GM12878 (cell line): ENCODE measurements around the gene DLG2. TPM values are rescaled to one million over a fixed set of nuclear protein-coding genes. Genes with fewer than 3 reads are reported as not detected.

Source experiments
- ATAC-seq: fragments of 200-7000 bp; cut with Tn5 transposase; 3 replicates; pipeline ENCODE4 v1.9.1; 2020; ENCODE audit warnings: mild to moderate bottlenecking, moderate library complexity
- BruUV-seq: library from RNA; stranded (reverse); fragments of 400-500 nt; replicated peaks from 2 replicates; lab custom pipeline; 2021; lab: Mats Ljungman, UMichigan
- CTCF ChIA-PET: fragments of 300-600 bp; sonication (Branson Sonifier 250); formaldehyde crosslinking; extraction: SDS; loops from one replicate; lab custom pipeline; 2021; ENCODE audit warnings: inconsistent platforms; lab: Yijun Ruan, JAX
- POLR2A ChIA-PET: fragments of 350-600 bp; formaldehyde crosslinking; extraction: SDS; loops from one replicate; lab custom pipeline; 2021; ENCODE audit warnings: inconsistent platforms; lab: Charles Lee
- RAD21 ChIA-PET: fragments of 300-600 bp; sonication (Branson Sonifier 250); formaldehyde crosslinking; loops from one replicate; lab custom pipeline; 2023; ENCODE audit warnings: antibody characterized with exemption; ENCODE audit not compliant: unreplicated experiment; lab: Charles Lee
- SMC1A ChIA-PET: fragments of 300-600 bp; sonication (Branson Sonifier 250); formaldehyde crosslinking; loops from one replicate; lab custom pipeline; 2023; ENCODE audit not compliant: unreplicated experiment, uncharacterized antibody; lab: Charles Lee
- DNase-seq: peaks from one replicate; pipeline ENCODE4 v3.0.0-alpha.2; 2011; ENCODE audit warnings: low read depth, low spot score
- FAIRE-seq: peaks from 3 replicates; lab custom pipeline; 2011; peaks lifted over from hg19 to GRCh38; lab: Jason Lieb, UNC
- H2AFZ ChIP-seq: 2 replicates; pipeline ENCODE4 v1.6.0; 2011; ENCODE audit warnings: low read depth, low read length, control low read depth; ENCODE audit not compliant: control insufficient read depth
- H3K27ac ChIP-seq: 2 replicates; pipeline ENCODE4 v1.5.1; 2011; ENCODE audit warnings: control low read depth; ENCODE audit not compliant: control insufficient read depth, insufficient read depth
- H3K27me3 ChIP-seq, 2 experiments: replicated peaks in 1 of 2; 2 replicates each; pipeline versions ENCODE4 v1.6.0 to v1.6.1; 2011; ENCODE audit warnings: low read length in 1 of 2; ENCODE audit not compliant: control insufficient read depth in 2 of 2, insufficient read depth in 2 of 2
- H3K36me3 ChIP-seq, 2 experiments: 2 replicates each; pipeline ENCODE4 v1.5.1; 2011; ENCODE audit warnings: low read length in 1 of 2; ENCODE audit not compliant: control insufficient read depth in 2 of 2, insufficient read depth in 2 of 2
- H3K4me1 ChIP-seq: 2 replicates; pipeline ENCODE4 v1.6.1; 2011; ENCODE audit warnings: mild to moderate bottlenecking, low read length, moderate library complexity, mixed read lengths; ENCODE audit not compliant: control insufficient read depth, insufficient read depth
- H3K4me2 ChIP-seq: 2 replicates; pipeline ENCODE4 v1.6.0; 2011; ENCODE audit warnings: control low read depth; ENCODE audit not compliant: control insufficient read depth, insufficient read depth
- H3K4me3 ChIP-seq: fragments of 200-600 bp; sonication (generic); 2 replicates; pipeline ENCODE4 v1.5.1; 2016
- H3K79me2 ChIP-seq: 2 replicates; pipeline ENCODE4 v1.6.0; 2011; ENCODE audit warnings: low read length; ENCODE audit not compliant: control insufficient read depth, insufficient read depth
- H3K9ac ChIP-seq: 2 replicates; pipeline ENCODE4 v1.8.0; 2011; ENCODE audit warnings: low read length, control low read depth, mixed read lengths; ENCODE audit not compliant: control insufficient read depth, insufficient read depth
- H3K9me3 ChIP-seq: replicated peaks from 3 replicates; pipeline ENCODE4 v1.5.1; 2011; ENCODE audit warnings: mild to moderate bottlenecking, low read length; ENCODE audit not compliant: control insufficient read depth, insufficient read depth
- H4K20me1 ChIP-seq: 2 replicates; pipeline ENCODE4 v1.6.0; 2011; ENCODE audit not compliant: control insufficient read depth, insufficient read depth
- CHD4 ChIP-seq: fragments of 200-600 bp; sonication (generic); IDR thresholded peaks from 2 replicates; pipeline ENCODE4 v1.6.1; 2016; ENCODE audit warnings: mild to moderate bottlenecking
- HDAC6 ChIP-seq: fragments of 200-600 bp; sonication (generic); IDR thresholded peaks from one replicate; pipeline ENCODE4 v1.8.0; 2017; ENCODE audit warnings: antibody characterized with exemption; ENCODE audit not compliant: unreplicated experiment
- MAX ChIP-seq: IDR thresholded peaks from 2 replicates; pipeline ENCODE4 v1.6.1; 2012; ENCODE audit warnings: low read depth, low read length, improper control_type of control experiment
- MTA3 ChIP-seq: IDR thresholded peaks from 2 replicates; pipeline ENCODE4 v1.6.1; 2012; ENCODE audit warnings: low read length, inconsistent platforms, borderline replicate concordance
- NR2C2 ChIP-seq: IDR thresholded peaks from 2 replicates; pipeline ENCODE4 v1.6.1; 2011; ENCODE audit warnings: borderline replicate concordance, low read depth; ENCODE audit not compliant: control insufficient read depth, insufficient read length
- PAX5 ChIP-seq: IDR thresholded peaks from 2 replicates; pipeline ENCODE4 v1.6.1; 2011; ENCODE audit warnings: low read depth, low read length, borderline replicate concordance
- POLR2A ChIP-seq: IDR thresholded peaks from 2 replicates; pipeline ENCODE4 v1.6.1; 2011; ENCODE audit warnings: low read depth, mild to moderate bottlenecking, low read length
- RELA ChIP-seq: fragments of 450-650 bp; IDR thresholded peaks from 2 replicates; pipeline ENCODE4 v1.8.0; 2014; ENCODE audit warnings: borderline replicate concordance; ENCODE audit not compliant: partially characterized antibody
- SMC3 ChIP-seq: IDR thresholded peaks from 2 replicates; pipeline ENCODE4 v1.6.1; 2011; ENCODE audit warnings: low read length, improper control_type of control experiment, borderline replicate concordance
- SRF ChIP-seq, 2 experiments: IDR thresholded peaks; 2 replicates each; pipeline ENCODE4 v1.6.1; 2011; ENCODE audit warnings: low read depth in 2 of 2, low read length in 2 of 2, mild to moderate bottlenecking in 1 of 2, moderate library complexity in 1 of 2
- ZBTB11 ChIP-seq: fragments of 450-650 bp; formaldehyde crosslinking; IDR thresholded peaks from 2 replicates; pipeline ENCODE4 v1.5.0; 2022; ENCODE audit warnings: mild to moderate bottlenecking, missing genetic modification characterization
- ZNF592 ChIP-seq: fragments of 450-650 bp; IDR thresholded peaks from 2 replicates; pipeline ENCODE4 v1.6.1; 2017; ENCODE audit warnings: mild to moderate bottlenecking, moderate library complexity
- ZNF622 ChIP-seq: fragments of 450-650 bp; IDR thresholded peaks from 2 replicates; pipeline ENCODE4 v1.6.1; 2017; ENCODE audit warnings: mild to moderate bottlenecking, inconsistent platforms
- WGBS: methylation state at CpG from one replicate; pipeline ENCODE4 v1.1.6; 2016; ENCODE audit warnings: low lambda C conversion rate; ENCODE audit not compliant: insufficient replicate concordance, insufficient coverage; ENCODE audit errors: missing lambda C conversion rate; 5-methylcytosine and 5-hydroxymethylcytosine counted together
- in situ Hi-C: fragments of 300-500 bp; cut with MboI; formaldehyde crosslinking; loops from 9 replicates; pipeline ENCODE4 v1.14.3; 2018; ENCODE audit warnings: mixed read lengths
- intact Hi-C: fragments of 100-400 bp; cut with micrococcal nuclease; formaldehyde crosslinking; loops from one replicate; pipeline ENCODE4 v1.14.2; 2022; ENCODE audit not compliant: unreplicated experiment
- polyA plus RNA-seq, 11 experiments: library from polyadenylated mRNA; depleted of rRNA in 4 of 11; unstranded in 6 of 11; stranded (reverse) in 5 of 11; fragments of >200 nt; fragmentation: Nextera tagmentation in 4 of 11; fragmentation: Illumina TruSeq in 1 of 11; extraction: Ambion mirVana in 4 of 11; extraction: Trizol in 1 of 11; gene quantifications; 1 replicate in 1 of 11; 2 replicates in 10 of 11; pipeline versions ENCODE4 v1.2.1 to v1.2.3, GENCODE V29; 2011 to 2016; ENCODE audit warnings: inconsistent platforms in 2 of 11, missing spikeins in 2 of 11, low read depth in 1 of 11
- total RNA-seq, 4 experiments: library from RNA; depleted of rRNA in 3 of 4; stranded (reverse); fragments of >200 nt in 3 of 4; fragmentation: Illumina TruSeq in 1 of 4; extraction: Trizol in 1 of 4; gene quantifications; 2 replicates each; pipeline versions ENCODE4 v1.2.1 to v1.2.3, GENCODE V29; 2013 to 2021

The DLG2 gene
- total and polyA plus RNA-seq, 10 of the 15 experiments (the other 5 are each of a cell fraction or from before 2014, with no cell fraction given): 0.09 to 0.98 (median 0.35) TPM

GRCh38 chr11:83706566-83706965, 1920.6 kb downstream of the DLG2 start (continued):
- TF ChIP-seq CHD4 (no peak), SRF (IDR thresholded peaks at IDR 0.05; ENCODE audit: low read depth in 2 of 2, low read length in 2 of 2) (no peak)

- TF ChIP-seq NR2C2 (no peak), PAX5 (no peak), SMC3 (no peak), ZNF592 (no peak), ZBTB11 (CRISPR knock-in tag) (no peak), HDAC6 (no peak), MAX (no peak), POLR2A (no peak), ZNF622 (no peak), RELA (no peak), MTA3 (no peak)
- Histone ChIP-seq H3K27ac (no peak overlapping the region), H3K9me3 (no peaks in the 10 kb centered on the region), H3K27me3 (no peaks in the 10 kb centered on the region), H4K20me1 (no peaks in the 10 kb centered on the region), H3K4me2 (no peak overlapping the region), H3K4me1 (no peaks in the 10 kb centered on the region; the same call in 1 of the 2 replicates), H3K9ac (no peak overlapping the region), H3K4me3 (no peak overlapping the region), H3K79me2 (no peaks in the 10 kb centered on the region), H2AFZ (no peak overlapping the region), H3K36me3 (no peaks in the 10 kb centered on the region)
- CTCF ChIA-PET: interaction anchor here (1.0 kb wide), 1 partner anchor 21 kb away, joined by 4 read pairs; no protein-coding TSS in a partner anchor
- BruUV-seq: no TSS peak
- RAD21 ChIA-PET: no interaction called here
- WGBS: 68% methylated on average over 2 of the region's 2 CpGs
- POLR2A ChIA-PET: no interaction called here
- no peak for FAIRE-seq
- in situ Hi-C loops: no loop called here
- intact Hi-C loops: no loop called here
- no peak for DNase-seq
- SMC1A ChIA-PET: no interaction called here
- no peak for ATAC-seq
These were observed 1924.3 kb downstream of the DLG2 start for GRCh38 chr11:83702796-83703195.
